ENCODE data around the gene TTC31. TPM values are rescaled to one million over a fixed set of nuclear protein-coding genes. Genes with fewer than 3 reads are reported as not detected.

TTC31 gene
- total RNA-seq, 1 experiment from 2014 or later, result 25.8 TPM

GRCh38 chr2:74436848-74437695, 45.8 kb upstream of the TTC31 start:
- Histone ChIP-seq H3K27me3 (replicated peaks; ENCODE audit: insufficient read depth, low read depth, low read length, poor library complexity) (no peaks in the 10 kb centered on the region), H3K36me3 (ENCODE audit: insufficient read depth, low read length, poor library complexity, severe bottlenecking) (no peaks in the 10 kb centered on the region), H3K4me1 (ENCODE audit: insufficient read depth, low read length, poor library complexity, severe bottlenecking) (peaks cover 43% of the 10 kb centered on the region), H3K9me3 (ENCODE audit: low read depth, low read length, poor library complexity, severe bottlenecking) (no peaks in the 10 kb centered on the region), H3K27ac (ENCODE audit: low read depth, low read length, poor library complexity, severe bottlenecking) (peak overlapping the region; percentile 25), H3K4me3 (ENCODE audit: low read depth, low read length, poor library complexity, severe bottlenecking) (no peak overlapping the region)
- ChIA-PET POLR2A (ENCODE audit: low non-redundant PET) (no interaction called here), CTCF (no interaction called here)
- intact Hi-C loops (cut with micrococcal nuclease; ENCODE audit: unreplicated experiment), result no loop called here
- BruUV-seq (replicated peaks), result no TSS peak
- TF ChIP-seq EZH2 (IDR thresholded peaks at IDR 0.05; ENCODE audit: borderline replicate concordance, low read depth, low read length, poor library complexity, severe bottlenecking) (no peak), CTCF (conservative IDR thresholded peaks at IDR 0.05; ENCODE audit: low read depth, low read length) (no peak)
- peak; percentile 70 for DNase-seq (ENCODE audit: low spot score)

GRCh38 chr2:74438248-74438647, 44.6 kb upstream of the TTC31 start:
- CTCF ChIA-PET, result interaction anchor here (1.1 kb wide), 1 partner anchor 27 kb away, joined by 3 read pairs; the partner anchor contains the start of gene MOGS
- POLR2A ChIA-PET (ENCODE audit: low non-redundant PET), result no interaction called here
- no peaks in the 10 kb centered on the region for H3K27me3 ChIP-seq (replicated peaks; ENCODE audit: insufficient read depth, low read depth, low read length, poor library complexity)
- H3K4me1 ChIP-seq (ENCODE audit: insufficient read depth, low read length, poor library complexity, severe bottlenecking), result peaks cover 43% of the 10 kb centered on the region
- TF ChIP-seq EZH2 (IDR thresholded peaks at IDR 0.05; ENCODE audit: borderline replicate concordance, low read depth, low read length, poor library complexity, severe bottlenecking) (no peak), CTCF (conservative IDR thresholded peaks at IDR 0.05; ENCODE audit: low read depth, low read length) (no peak)
- DNase-seq (ENCODE audit: low spot score), result no peak
- intact Hi-C loops (cut with micrococcal nuclease; ENCODE audit: unreplicated experiment), result no loop called here
- no peaks in the 10 kb centered on the region for H3K36me3 ChIP-seq (ENCODE audit: insufficient read depth, low read length, poor library complexity, severe bottlenecking)
- no peaks in the 10 kb centered on the region for H3K9me3 ChIP-seq (ENCODE audit: low read depth, low read length, poor library complexity, severe bottlenecking)
- no peak overlapping the region for H3K27ac ChIP-seq (ENCODE audit: low read depth, low read length, poor library complexity, severe bottlenecking)
- no TSS peak for BruUV-seq (replicated peaks)
- no peak overlapping the region for H3K4me3 ChIP-seq (ENCODE audit: low read depth, low read length, poor library complexity, severe bottlenecking)

DNA sequence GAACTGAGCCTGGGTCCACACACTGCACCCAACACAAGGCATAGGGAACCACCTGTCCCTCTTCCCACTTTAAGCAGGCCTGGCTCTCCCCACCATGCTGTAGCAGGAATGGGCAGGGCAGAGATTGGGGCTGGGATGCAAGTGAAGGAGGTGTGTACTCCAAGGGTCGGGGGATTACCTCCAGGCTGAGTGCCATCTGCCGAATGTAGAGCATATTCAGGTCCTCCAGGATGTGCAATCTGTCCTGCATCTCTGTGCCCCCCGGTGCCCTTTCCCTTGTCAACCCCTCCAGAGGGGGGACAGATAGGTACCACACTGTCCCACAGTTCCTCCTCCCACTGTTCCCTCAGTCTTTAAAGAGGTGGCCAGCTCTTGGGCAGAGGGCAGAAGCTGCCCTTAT, 43.5 kb upstream of the TTC31 start:
- Histone ChIP-seq H3K27ac (ENCODE audit: low read depth, low read length, poor library complexity, severe bottlenecking) (peak overlapping the region; percentile 80), H3K27me3 (replicated peaks; ENCODE audit: insufficient read depth, low read depth, low read length, poor library complexity) (no peaks in the 10 kb centered on the region), H3K36me3 (ENCODE audit: insufficient read depth, low read length, poor library complexity, severe bottlenecking) (no peaks in the 10 kb centered on the region), H3K4me1 (ENCODE audit: insufficient read depth, low read length, poor library complexity, severe bottlenecking) (peaks cover 49% of the 10 kb centered on the region), H3K4me3 (ENCODE audit: low read depth, low read length, poor library complexity, severe bottlenecking) (peak overlapping the region; percentile 65), H3K9me3 (ENCODE audit: low read depth, low read length, poor library complexity, severe bottlenecking) (no peaks in the 10 kb centered on the region)
- POLR2A ChIA-PET (ENCODE audit: low non-redundant PET), result no interaction called here
- intact Hi-C loops (cut with micrococcal nuclease; ENCODE audit: unreplicated experiment), result no loop called here
- CTCF ChIA-PET, result interaction anchor here (1.1 to 1.3 kb wide), 2 partner anchors 22 to 26 kb away, joined by 3 read pairs; partner anchors contain the start of gene MOGS
- BruUV-seq (replicated peaks), result no TSS peak
- DNase-seq (ENCODE audit: low spot score), result no peak
- TF ChIP-seq EZH2 (IDR thresholded peaks at IDR 0.05; ENCODE audit: borderline replicate concordance, low read depth, low read length, poor library complexity, severe bottlenecking), result no peak
- TF ChIP-seq CTCF (conservative IDR thresholded peaks at IDR 0.05; ENCODE audit: low read depth, low read length), result no peak
